ENCODE data around the gene GLIS1.

GRCh38 chr1:53620061-53620855, 118.7 kb downstream of the GLIS1 start:
- no peak for TF ChIP-seq CTCF (IDR thresholded peaks at IDR 0.05; ENCODE audit: insufficient read depth, low read depth, low read length)
- TF ChIP-seq EZH2 (IDR thresholded peaks at IDR 0.05; ENCODE audit: insufficient read depth, low read length): no peak
